HG02884 (cell line): ENCODE measurements around the gene SPN.
"Not testable (repeated sequence)": the region's sequence is repeated elsewhere in the genome, so short reads cannot be mapped to it uniquely, and the experiment has no call there.

ENCODE experiments used
- ATAC-seq: cut with Tn5 transposase; IDR thresholded peaks from one replicate; pipeline ENCODE4 v1.9.1; 2021; ENCODE audit warnings: mild to moderate bottlenecking, moderate library complexity; ENCODE audit not compliant: unreplicated experiment

SPN gene

DNA sequence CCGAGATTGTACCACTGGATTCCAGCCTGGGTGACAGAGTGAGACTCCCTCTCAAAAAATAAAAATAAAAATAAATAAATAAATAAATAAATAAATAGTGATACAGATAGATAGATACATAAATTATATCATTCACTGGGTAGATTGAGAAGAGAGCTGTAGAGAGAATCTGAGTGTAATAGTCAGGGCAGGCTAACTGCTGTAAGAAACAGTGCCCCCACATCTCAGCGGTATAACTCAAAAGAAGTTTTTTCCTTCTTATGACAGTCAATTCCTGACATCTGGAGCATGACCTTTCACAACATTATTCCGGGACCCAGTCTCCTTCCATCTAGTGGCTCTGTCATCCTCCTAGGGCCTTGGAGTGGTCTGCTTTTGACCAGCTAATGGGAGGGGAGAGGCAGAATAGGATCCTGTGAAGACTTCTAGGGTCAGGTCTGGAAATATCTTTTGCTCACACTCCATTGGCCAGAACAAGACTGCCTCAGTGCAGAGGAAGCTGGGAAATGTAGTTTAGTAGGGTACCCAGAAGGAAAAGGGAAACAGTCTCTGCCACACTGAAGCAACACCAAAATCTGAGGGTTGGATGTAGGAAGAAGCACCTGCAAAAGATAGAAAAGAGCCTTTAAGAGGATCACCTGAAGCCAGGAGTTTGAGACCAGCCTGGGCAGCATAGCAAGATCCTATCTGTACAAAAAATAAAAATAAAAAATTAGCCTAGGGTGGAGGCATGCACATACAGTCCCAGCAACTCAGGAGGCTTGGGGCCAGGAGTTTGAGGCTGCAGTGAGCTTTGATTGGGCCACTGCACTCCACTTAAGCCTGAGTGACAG lies 13.0 kb downstream of the SPN start:
- no peak for ATAC-seq

- no peak for ATAC-seq
These were observed 14.1 kb downstream of the SPN start for GRCh38 chr16:29676989-29677785.

DNA sequence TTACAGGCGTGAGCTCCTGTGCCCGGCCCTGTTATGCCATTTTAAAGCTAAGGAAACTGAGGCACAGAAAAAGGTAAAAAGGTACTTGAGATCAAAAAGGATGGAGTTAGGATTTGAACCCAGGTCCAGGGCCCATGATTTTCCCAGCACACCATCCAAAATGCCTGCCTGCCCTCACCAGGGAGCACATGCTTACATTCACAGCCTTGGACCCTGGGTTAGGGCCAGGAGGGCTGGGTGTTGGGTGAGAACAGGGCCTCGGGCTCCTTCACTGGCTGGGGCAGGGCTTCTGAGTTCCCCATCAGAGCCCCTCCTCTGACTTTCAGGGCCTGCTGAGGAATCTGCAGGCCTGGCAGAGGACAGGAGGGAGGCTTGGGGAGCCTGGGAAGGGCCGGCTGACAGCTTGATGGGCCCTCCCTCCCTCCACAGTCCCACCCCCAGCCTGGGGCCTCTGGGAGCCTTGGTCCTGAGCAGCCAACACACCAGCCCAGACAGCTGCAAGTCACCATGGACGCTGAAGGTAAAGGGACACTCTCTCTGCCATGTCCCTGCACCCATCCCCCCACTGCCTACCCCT lies 15.7 kb downstream of the SPN start, which contains the start of gene QPRT:
Gene QPRT, plus strand, starts transcription at position 490 of the 577 bp plus-strand sequence. Its CDS starts 18 bp downstream, at position 508.
- ATAC-seq, result no peak

DNA sequence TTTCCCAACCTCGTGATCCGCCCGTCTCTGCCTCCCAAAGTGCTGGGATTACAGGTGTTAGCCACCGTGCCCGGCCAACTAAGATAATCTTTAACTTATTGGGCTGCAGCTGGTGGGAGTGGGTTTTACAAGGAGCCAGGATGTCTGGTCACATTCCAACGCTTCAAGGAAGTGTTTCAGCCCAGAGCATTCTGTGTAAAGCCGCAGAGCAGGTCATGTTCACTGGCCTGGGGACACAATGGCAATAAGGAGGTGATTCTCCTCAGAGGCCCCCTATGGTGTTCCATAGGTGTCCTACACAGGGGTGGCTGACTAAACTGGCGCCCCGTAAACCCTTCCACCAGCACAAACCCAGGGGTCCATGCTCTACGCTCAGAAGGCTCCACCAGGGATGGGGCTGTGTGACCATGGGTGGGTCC lies 17.1 kb downstream of the SPN start:
- ATAC-seq, result no peak

DNA sequence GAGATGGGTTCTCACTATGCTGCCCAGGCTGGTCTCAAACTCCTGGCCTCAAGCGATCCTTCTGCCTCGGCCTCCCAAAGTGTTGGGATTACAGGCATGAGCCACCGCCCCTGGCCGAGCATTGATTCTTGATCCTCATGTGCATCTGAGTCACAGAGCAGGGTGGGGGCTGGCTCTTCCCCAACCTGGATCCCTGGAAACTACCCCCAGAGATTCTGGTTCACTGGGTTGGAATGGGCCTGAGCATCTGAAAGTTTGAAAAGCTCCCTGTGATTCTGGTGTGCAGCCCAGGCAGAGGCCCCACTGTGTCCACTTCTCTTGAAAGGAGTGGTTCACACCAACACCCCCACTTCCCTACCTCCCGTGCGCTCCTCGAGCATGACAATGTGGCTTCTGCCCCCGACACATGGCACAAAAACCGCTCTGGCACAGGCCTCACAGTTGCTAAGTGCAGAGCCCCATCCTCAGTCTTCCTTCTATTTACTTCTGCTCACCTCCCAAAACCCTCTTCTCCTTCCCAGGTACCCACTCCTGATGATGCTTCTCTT lies 20.6 kb downstream of the SPN start:
- no peak for ATAC-seq

DNA sequence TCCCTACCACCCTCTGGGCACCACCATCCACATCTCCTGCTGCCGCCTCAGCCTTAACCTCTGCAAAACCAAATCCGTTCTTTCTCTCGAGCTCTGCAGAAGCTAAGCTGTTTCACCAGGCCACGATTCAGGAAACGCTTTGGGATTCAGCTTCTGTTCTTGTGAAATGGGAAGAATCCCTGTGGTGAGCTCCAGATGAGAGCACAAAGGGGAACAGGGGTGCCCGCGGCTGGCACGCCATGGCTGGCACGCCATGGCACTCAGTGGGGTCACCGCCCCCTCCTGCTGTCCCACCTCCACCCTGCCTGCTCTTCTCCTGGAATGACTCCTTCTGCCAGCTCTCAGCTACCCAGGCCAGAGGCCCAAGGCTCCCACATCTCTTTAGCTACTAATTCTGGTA lies 21.6 kb downstream of the SPN start:
- no peak for ATAC-seq

- no peak for ATAC-seq
These were observed 23.8 kb downstream of the SPN start for GRCh38 chr16:29686740-29687332.

GRCh38 chr16:29687755-29688154 lies 24.7 kb downstream of the SPN start:
- no peak for ATAC-seq

GRCh38 chr16:29688172-29688571 lies 25.1 kb downstream of the SPN start:
- no peak for ATAC-seq

- not testable (repeated sequence) for ATAC-seq
These were observed 26.7 kb downstream of the SPN start for GRCh38 chr16:29689490-29690351.

GRCh38 chr16:29692606-29693005 lies 29.6 kb downstream of the SPN start:
- ATAC-seq, result not testable (repeated sequence)

- ATAC-seq, result no peak
These were observed 31.5 kb downstream of the SPN start for GRCh38 chr16:29694384-29695195.

- ATAC-seq, result not testable (repeated sequence)
These were observed 32.6 kb downstream of the SPN start for GRCh38 chr16:29695675-29696074.

- ATAC-seq, result no peak
These were observed 33.9 kb downstream of the SPN start for GRCh38 chr16:29696881-29697331.

DNA sequence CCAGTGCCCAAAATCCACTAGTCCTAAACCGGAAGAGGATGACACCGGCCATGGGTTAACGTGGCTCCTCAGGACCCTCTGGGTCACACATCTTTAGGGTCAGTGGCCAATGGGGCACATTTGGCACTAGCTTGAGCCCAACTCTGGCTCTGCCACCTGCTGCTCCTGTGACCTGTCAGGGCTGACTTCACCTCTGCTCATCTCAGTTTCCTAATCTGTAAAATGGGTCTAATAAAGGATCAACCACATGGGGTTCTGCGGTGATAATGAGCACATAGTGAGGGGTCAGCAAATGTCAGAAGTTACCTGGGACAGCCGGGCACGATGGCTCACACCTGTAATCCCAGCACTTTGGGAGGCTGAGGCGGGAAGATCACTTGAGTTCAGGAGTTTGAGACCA lies 34.3 kb downstream of the SPN start:
- no peak for ATAC-seq

GRCh38 chr16:29698042-29698441 lies 35.0 kb downstream of the SPN start:
- no peak for ATAC-seq

DNA sequence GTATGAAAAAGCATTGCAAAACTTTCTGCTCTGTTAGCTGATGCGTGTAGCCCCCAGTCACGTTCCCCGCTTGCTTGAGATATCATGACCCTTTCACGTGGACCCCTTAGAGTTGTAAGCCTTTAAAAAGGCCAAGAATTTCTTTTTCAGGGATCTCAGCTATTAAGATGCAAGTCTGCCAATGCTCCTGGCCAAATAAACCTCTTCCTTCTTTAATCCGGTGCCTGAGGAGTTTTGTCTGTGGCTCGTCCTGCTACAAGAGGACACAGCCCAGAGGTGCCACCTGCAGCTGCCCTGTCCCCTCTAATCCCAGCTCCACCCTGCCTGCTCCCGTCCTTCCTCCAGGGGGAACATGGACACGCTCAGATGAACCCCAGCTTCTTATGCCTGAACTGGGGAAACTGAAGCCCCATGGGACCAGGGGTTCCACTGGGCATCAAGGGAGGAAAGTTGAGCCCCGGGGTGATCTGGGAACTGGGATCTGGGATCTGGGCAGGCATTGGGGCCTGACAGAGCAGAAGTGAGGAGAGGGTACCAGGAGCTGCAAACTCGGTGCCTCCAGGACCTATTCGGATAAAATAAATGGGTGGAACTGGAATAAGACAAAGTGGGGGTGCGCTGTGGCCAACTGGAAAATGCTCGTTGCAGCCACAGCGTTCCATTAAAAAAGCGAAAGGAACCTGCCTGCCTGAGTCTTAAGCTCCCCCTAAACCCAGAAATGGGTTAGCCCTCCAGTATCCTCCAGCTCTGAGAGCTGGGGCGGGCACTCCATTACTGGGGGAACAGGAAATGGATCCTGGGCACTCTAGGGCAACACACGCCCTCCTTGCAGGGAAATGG lies 35.7 kb downstream of the SPN start:
- no peak for ATAC-seq
